NCI-H82 treated with DMSO at 0.1 percent for 48 hours (cell line): ENCODE measurements around the gene NIFK.

ENCODE experiments used
- DNase-seq: peaks from one replicate; lab custom pipeline; 2025; ENCODE audit not compliant: unreplicated experiment; lab: John Stamatoyannopoulos, UW

Gene NIFK

GRCh38 chr2:121736462-121737336 lies at the start of gene NIFK:
NIFK (minus strand) TSS chr2:121736875; CDS start chr2:121736850, 25 bp downstream.
- peak; percentile 95 for DNase-seq

- DNase-seq, result no peak
Observed at GRCh38 chr2:121783180-121783579, 46.5 kb upstream of the NIFK start.

GRCh38 chr2:121778741-121779487 lies 42.2 kb upstream of the NIFK start:
- no peak for DNase-seq

GRCh38 chr2:121777699-121778058 lies 41.0 kb upstream of the NIFK start:
- DNase-seq, result no peak

- no peak for DNase-seq
Observed at GRCh38 chr2:121776885-121777698, 40.4 kb upstream of the NIFK start.

- DNase-seq, result no peak
Observed at GRCh38 chr2:121776361-121776760, 39.7 kb upstream of the NIFK start.

- DNase-seq, result no peak
Observed at GRCh38 chr2:121774235-121774634, 37.6 kb upstream of the NIFK start.

GRCh38 chr2:121771976-121772742 lies 35.5 kb upstream of the NIFK start:
- DNase-seq, result peak; percentile 87

- DNase-seq, result no peak
Observed at GRCh38 chr2:121768143-121768755, 31.6 kb upstream of the NIFK start.

GRCh38 chr2:121766624-121767023 lies 29.9 kb upstream of the NIFK start:
- no peak for DNase-seq

- no peak for DNase-seq
Observed at GRCh38 chr2:121764681-121765228, 28.1 kb upstream of the NIFK start.

- peak; percentile 94 for DNase-seq
Observed at GRCh38 chr2:121755237-121756111, 18.8 kb upstream of the NIFK start, which contains the start of gene TSN. TSN (plus strand) TSS chr2:121755651; CDS start chr2:121755780, 129 bp downstream.

- DNase-seq, result no peak
Observed at GRCh38 chr2:121754851-121755236, 18.2 kb upstream of the NIFK start.

GRCh38 chr2:121748202-121748601 lies 11.5 kb upstream of the NIFK start:
- DNase-seq, result no peak

- no peak for DNase-seq
Observed at GRCh38 chr2:121746071-121746578, 9.4 kb upstream of the NIFK start.

- DNase-seq, result no peak
Observed at GRCh38 chr2:121741450-121741849, 4.8 kb upstream of the NIFK start.

GRCh38 chr2:121740973-121741372 lies 4.3 kb upstream of the NIFK start:
- DNase-seq, result no peak

GRCh38 chr2:121736140-121736461 lies 574 bp downstream of the NIFK start:
- DNase-seq, result no peak
